ENCODE data around the gene TACR1.

Gene TACR1

GRCh38 chr2:75138528-75138927 lies 60.8 kb downstream of the TACR1 start:
- TF ChIP-seq CTCF (IDR thresholded peaks at IDR 0.05; ENCODE audit: control insufficient read depth, insufficient read depth, low read depth, low read length, missing control alignments) = no peak
- no peak overlapping the region for H3K4me3 ChIP-seq (ENCODE audit: control insufficient read depth, low read depth, low read length)
- DNase-seq (ENCODE audit: low read depth) = no peak

GRCh38 chr2:75135776-75136400 lies 63.4 kb downstream of the TACR1 start:
- TF ChIP-seq CTCF (IDR thresholded peaks at IDR 0.05; ENCODE audit: control insufficient read depth, insufficient read depth, low read depth, low read length, missing control alignments) = no peak
- no peak overlapping the region for H3K4me3 ChIP-seq (ENCODE audit: control insufficient read depth, low read depth, low read length)
- no peak for DNase-seq (ENCODE audit: low read depth)

- DNase-seq (ENCODE audit: low read depth) = no peak
- no peak for TF ChIP-seq CTCF (IDR thresholded peaks at IDR 0.05; ENCODE audit: control insufficient read depth, insufficient read depth, low read depth, low read length, missing control alignments)
- H3K4me3 ChIP-seq (ENCODE audit: control insufficient read depth, low read depth, low read length) = no peak overlapping the region
These were observed 64.5 kb downstream of the TACR1 start for GRCh38 chr2:75134860-75135259.

GRCh38 chr2:75133621-75134570 lies 65.4 kb downstream of the TACR1 start:
- no peak for TF ChIP-seq CTCF (IDR thresholded peaks at IDR 0.05; ENCODE audit: control insufficient read depth, insufficient read depth, low read depth, low read length, missing control alignments)
- no peak for DNase-seq (ENCODE audit: low read depth)
- H3K4me3 ChIP-seq (ENCODE audit: control insufficient read depth, low read depth, low read length) = no peak overlapping the region

GRCh38 chr2:75130171-75130570 lies 69.1 kb downstream of the TACR1 start:
- no peak overlapping the region for H3K4me3 ChIP-seq (ENCODE audit: control insufficient read depth, low read depth, low read length)
- peak; percentile 7 for TF ChIP-seq CTCF (IDR thresholded peaks at IDR 0.05; ENCODE audit: control insufficient read depth, insufficient read depth, low read depth, low read length, missing control alignments)
- DNase-seq (ENCODE audit: low read depth) = no peak

- H3K4me3 ChIP-seq (ENCODE audit: control insufficient read depth, low read depth, low read length) = no peak overlapping the region
- no peak for DNase-seq (ENCODE audit: low read depth)
- TF ChIP-seq CTCF (IDR thresholded peaks at IDR 0.05; ENCODE audit: control insufficient read depth, insufficient read depth, low read depth, low read length, missing control alignments) = no peak
These were observed 75.4 kb downstream of the TACR1 start for GRCh38 chr2:75123876-75124275.

Data from AG09309 (cell line).